ENCODE data around the gene CDPF1. TPM values are rescaled to one million over a fixed set of nuclear protein-coding genes. Genes with fewer than 3 reads are reported as not detected.

Gene CDPF1
- total RNA-seq, 1 donor from 2014 or later = 7.6 TPM

DNA sequence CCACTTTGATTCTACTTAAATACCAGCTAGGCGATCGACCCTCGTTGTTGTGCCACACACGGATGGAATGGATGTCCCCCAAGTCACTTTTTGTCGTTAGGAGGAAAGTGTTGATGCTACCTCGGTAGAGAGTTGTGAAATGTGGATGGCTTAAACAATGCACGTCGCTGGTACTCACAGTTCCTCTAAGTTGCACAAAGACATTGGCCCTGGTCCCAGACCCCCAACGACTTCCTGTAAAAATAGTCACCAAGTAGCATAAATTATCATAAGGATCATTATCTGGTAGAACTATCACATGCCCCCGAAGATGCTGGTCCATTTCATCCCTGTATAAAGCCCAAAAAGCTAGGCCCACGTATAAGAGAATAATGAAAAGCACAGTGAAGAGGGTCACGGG is 9.3 kb upstream of the CDPF1 start:
- DNase-seq (ENCODE audit: low spot score) = no peak

DNA sequence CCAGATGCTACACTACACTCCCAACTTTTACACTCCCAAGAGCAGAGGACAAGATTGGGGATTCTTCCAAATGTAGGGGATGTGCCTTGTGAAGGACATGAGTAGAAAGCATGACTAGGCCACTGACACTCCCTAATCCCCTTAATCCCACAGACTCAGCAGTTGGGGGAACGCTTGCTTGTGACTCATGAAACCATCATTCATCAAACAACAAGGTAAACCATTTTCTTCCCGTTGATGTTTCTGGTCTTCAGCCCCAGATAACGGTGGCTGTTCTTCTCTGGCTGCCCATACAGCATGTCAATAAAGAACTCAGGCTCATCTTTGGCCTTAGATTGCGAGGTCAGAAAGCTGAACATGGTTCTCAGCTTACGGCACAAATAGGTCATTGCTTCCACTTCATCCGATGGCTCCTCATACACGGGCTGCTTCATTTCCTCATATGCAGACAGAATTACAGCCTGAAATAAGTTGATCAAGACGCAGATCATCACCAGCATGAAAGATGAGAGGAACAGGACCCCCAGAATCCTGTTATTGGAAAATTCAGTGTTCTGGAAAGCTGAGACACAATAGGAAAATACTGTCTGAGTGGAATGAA is 6.4 kb upstream of the CDPF1 start:
- no peak for DNase-seq (ENCODE audit: low spot score)

DNA sequence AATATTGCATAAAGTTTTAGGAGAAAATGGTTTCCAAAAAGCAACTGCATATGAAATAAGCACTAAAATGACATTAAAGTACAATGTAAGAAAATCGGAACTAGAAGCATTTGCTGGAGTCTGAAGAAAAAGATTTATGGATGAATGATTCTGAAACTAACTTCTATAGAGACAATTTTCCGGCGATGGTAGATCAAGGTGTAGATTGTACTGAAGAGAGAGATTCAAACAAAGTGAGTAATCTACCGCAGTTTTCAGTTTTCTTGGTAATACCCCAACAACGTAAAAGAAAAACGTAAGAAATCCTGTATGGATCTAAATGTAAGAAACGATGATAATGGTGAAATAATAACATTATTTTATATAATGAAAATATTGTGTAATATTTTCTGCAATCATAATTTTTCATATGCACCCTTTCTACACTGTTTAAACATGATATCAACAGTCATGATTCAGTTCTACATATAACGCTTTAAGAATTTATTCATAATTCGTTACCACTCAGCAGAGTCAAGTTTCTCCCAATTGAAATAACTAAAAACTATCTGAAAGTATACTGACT is 1.8 kb upstream of the CDPF1 start:
- no peak for DNase-seq (ENCODE audit: low spot score)

DNA sequence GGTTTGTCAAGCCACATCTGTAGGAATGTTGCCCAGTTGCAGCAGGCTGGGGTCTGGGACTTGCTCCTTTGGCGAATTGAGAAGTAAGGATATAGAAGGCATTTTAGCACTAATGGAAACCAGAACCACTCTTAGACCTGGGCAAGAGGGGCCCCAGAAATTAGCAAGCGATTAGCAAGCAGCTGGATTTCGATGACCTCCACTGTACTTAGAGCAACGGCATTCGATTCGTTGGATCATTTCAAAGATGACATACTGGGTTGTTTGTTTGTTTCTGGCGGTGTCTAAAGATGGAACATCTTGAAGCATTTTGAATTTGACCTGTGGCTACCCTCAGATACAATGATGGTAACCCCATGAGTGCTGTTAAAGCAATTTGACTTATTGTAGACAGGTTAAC is 1.2 kb upstream of the CDPF1 start:
- DNase-seq (ENCODE audit: low spot score) = no peak

DNA sequence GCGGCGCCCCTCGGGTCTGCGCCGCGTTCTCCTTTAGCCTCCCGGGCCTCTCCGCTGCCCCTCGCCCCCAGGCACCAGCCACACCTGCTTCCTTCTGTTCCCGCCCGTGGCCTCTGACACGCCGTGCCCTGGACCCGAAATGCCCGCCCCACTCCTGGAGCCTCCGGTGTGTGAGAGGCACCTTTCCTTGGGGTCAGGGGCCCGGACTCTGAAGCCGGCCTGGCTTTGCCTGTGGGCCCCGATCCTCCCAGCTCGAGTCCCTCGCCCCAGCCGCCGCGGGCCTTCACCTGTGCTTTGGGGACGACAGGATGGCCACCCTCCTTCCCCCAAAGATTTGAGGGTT is 661 bp upstream of the CDPF1 start:
- no peak for DNase-seq (ENCODE audit: low spot score)

DNA sequence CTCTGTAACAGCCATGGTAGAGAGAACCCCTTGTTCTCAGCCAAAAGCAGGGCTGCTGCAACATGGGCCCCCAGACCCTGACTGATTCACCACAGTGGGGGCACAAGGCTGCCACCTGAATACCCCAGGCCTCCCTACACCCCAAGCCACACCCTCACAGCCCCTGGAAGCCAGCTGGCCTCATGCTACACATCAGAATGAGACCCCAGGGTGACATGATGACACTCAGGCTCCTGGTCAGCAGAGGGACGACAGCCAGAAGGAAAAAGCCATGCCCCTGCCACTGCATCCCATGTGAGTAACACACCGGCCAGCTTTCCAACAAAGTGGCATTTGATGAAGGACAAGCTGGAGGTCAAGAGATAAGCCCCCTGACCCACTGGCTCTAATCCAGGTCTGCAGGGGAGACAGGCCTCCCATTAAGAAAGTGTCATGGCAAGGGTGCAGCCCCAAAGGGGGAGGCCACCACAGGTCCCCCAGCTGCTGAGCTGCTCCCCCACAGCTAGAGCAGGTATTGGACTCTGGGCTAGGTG is 2.6 kb downstream of the CDPF1 start:
- DNase-seq (ENCODE audit: low spot score) = peak; percentile 53

DNA sequence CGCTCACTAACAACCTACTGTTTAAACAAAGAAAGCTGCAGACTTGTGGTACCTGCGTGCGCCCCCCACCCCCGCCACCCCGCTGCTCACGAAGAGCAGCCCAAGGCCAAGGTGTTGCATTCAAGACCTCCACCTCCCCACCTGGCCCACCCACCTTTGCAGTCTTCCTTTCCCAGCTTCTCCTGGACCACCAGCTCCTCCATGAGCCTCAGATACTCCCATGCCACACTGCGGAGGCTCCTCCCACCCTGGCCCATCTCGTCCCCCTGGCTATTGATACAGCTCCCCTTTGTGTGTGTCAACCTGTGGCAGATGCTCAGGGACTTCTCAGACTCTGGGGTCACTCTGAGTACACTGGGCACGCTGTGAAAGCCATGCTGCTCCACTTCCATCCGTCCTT is 3.9 kb downstream of the CDPF1 start:
- no peak for DNase-seq (ENCODE audit: low spot score)

DNA sequence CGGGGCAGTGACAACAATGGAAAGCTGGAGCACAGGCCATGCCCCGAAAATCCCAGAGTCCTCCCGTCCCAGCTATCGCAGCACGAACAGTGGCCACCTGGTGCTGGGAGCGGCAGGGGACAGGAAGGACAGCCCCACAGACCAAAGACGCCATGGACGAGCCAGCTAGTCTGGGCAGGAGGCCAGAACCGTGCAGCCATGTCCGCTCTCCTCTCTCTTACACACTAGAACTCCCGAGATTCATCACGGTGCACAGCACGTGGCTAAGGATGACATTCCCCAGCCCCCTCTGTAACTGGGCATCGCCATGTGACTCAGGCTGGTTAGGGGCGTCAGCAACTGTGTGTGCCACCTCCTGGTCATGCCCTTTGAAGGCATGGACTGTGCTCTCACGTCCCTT is 4.6 kb downstream of the CDPF1 start:
- no peak for DNase-seq (ENCODE audit: low spot score)

DNA sequence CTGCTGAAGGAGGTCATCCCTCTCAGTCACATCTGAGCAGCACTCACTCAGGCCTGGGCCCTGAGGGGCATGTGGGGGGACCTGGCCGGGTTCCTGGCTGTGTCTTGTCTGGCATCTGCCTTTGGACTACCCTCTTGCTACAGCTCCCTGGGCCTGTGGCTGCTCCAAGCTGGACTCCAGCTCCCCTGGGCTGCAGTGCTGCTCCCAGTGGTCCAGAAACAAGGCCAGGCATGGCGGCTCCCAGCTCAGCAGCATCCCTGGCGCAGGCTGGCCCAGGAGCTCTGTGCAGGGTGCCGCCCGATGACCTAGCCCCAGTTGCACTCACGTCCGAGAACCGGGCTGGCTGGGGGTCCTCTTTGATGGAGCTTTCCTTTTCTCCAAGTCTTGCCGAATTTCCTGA is 5.3 kb downstream of the CDPF1 start:
- no peak for DNase-seq (ENCODE audit: low spot score)

DNA sequence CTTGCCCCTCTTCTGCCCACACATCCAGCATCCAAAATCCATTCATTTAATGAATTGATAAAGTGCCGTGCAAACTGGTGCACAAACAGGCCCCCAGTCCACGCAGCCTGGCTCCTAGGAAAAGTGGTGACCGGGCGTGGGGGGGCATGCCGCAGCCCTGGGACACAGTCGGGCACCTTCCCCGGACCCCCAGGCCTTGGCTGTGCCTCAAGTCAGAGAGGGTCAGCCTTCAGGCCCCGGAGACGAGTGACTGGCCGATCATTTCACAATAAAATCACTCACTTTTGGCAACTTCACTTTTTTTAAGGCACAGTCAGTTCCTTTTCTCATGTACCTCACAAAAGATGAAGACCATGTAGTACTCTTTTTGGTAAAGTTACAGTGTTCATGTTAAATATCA is 8.0 kb downstream of the CDPF1 start:
- DNase-seq (ENCODE audit: low spot score) = peak; percentile 55

DNA sequence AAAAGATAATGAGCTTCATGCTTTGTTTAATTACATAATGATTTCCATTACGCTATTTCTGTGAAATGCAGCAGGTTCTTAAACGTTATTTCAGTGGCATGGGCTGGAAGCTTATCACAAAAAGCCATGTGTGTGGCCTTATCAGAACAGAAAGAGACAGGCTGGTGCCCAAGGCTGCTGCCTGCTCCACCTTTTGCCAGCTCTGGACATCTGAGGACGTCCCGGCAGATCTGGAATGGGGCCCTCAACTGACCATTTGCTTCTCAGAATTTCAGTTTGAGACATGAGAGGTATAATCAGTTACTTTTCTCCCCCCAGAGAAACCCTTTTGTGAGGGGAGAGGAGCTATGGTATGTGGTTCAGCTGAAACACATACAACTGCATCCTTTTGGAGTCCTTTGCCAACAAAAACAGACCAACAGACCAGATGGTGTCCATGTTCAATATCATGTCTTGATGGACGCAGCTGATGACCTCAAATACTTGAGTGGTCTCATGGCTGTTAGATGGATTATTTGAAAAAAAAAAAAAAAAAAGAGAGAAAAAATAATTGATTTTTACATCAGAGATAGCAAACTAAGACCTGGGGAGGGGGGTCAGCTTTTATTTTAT is 8.6 kb downstream of the CDPF1 start:
- no peak for DNase-seq (ENCODE audit: low spot score)

DNA sequence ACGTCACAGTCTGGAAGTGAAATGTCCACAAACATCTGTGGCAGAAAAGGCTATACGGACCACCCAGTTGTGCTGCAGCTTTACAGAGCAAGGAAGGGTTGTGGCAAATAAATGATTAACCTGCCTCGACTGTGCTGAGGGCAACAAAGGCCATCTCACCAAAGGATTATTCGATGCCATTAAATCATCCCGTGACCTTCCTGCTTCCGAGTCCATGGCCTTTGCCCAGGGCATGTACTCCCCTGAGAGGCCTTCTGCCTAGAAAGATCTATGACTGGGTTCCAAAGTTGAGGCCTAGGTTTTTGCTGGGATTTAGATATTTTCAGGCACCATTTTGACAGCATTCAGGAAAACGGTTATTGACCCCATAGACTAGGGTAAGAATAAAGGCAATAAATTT is 9.2 kb downstream of the CDPF1 start:
- peak; percentile 47 for DNase-seq (ENCODE audit: low spot score)

DNA sequence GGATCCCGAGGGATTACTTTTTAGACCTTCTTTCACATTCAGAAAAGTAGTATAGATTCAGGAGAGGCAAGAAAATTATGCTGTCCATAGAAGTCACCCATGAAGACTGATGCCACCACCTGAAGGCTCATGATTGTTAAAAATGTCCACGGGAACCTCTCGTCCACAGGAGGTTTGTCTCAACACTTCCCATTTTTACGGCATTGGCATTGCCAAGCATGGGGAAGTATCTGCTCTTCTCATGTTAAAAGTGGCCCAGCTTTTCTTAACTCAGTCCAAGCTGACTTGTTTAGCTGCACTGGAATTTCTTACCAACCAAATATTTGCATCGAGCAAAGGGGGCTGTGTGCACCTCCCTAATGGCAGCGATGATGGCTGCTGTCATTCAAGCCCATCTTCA is 9.6 kb downstream of the CDPF1 start:
- DNase-seq (ENCODE audit: low spot score) = no peak

DNA sequence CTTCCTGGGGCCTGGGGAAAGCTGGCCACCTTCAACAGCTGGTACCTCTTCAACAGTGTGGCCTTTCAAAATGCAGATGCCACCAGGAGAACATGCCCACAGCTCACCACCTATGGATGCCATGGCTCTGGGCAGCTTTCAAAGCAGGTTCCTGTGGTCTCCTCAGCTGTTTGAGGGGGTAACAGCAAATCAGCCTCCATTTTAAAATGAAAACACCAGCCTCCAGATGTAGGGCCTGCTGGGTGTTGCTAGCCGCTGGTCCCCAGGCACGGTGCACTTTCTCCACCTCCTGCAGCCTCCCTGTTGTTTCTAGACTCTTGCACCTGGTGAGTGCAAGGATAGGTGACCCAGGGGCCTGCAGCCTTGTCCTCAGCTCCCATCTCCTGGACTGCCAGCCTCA is 10.0 kb downstream of the CDPF1 start:
- DNase-seq (ENCODE audit: low spot score) = peak; percentile 49

DNA sequence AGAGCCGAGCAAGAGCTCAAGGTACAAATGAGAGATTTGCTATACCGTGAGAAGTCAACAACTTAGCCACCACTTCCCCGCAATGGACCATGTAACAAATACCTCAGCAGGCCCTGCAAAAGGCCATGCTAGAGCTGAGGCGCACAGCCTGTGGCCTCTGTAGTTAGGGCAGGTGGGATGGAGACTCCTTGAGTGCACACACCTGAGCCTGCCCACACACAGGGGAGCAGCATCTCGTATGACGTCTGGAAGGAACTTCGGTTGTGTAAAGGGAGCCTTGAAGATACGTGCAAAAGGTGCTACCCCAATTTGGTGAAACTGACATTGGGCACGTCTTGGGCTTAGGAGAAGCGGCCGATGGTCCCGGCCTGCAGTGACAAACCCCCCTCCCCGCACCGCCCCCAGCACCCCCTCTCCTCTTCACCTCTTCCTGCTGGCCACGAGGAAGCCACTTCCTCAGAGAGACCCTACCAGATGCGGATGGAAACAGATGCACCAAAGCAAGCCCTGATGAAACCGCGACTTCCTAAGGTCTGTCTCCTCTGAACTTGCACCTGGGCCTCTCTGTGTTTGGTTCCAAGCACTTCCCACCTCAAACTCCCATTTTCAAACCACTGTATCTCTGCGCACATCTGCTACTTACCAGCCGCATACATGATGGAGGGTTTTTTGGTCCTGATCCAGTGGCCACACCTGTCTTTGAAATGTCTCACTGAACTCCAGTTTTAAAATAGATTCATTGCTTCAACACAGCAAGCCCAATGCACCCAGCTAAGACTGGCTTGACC is 10.6 kb downstream of the CDPF1 start:
- peak; percentile 75 for DNase-seq (ENCODE audit: low spot score)

DNA sequence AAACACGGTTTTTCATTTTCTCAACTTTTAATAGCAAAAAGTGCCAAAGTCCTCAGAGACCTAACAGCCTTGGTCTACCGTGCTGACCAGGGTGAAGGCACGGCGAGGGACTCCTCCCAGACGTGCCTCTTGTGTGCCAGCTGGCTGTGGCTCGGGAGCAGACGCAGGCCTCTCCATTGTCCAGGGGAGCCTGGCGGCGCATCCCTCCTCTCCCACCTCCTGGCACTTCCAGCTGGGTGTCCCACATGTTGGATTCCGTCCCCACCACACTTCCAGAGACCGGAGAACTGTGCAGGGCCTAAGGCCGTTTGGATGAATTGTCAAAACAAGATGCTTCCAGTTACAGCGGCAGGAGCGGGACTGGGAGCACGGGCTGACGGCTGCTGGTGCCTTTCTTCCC is 11.6 kb downstream of the CDPF1 start:
- DNase-seq (ENCODE audit: low spot score) = peak; percentile 47

DNA sequence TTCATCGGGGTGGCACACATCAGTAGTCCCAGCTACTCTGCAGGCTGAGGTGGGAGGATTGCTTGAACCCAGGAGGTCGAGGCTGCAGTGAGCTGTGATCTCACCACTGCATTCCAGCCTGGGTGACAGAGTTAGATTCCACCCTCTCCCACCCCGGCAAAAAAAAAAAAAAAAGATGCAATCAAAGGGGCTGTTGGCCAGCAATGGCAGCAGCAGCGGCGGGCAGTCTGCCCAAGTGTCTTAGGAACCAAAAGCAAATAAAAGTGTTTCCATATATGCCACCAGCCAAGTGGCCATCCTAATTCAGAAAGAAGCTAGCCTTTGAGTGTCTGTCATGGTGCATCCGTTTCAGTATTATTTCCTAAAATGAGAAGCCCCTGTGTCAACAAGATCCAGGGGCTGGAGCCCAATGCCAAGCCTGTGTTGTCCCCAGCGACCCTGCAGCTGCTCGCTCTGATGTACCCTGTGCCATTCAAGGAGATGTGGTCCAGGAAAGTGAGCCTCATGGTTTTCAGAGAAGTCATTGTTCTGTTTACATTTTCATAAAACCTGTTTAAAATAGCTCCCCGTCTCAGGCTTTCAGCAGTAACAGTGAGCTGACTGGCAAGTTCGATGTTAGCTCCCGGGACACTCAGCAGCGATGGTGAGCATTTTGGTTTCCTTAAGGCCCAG is 12.5 kb downstream of the CDPF1 start:
- peak; percentile 79 for DNase-seq (ENCODE audit: low spot score)

DNA sequence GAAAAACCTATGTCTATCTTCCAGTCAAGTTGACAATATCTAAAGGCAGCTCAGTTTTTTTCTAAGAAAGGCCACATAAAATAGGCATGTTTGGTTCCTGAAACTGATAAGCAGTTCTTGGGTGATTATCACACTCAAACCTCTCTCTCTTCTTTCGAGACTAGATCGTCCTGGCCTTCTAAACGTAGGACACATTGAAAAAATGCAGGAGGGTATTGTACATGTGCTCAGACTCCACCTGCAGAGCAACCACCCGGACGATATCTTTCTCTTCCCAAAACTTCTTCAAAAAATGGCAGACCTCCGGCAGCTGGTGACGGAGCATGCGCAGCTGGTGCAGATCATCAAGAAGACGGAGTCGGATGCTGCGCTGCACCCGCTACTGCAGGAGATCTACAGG is 15.1 kb downstream of the CDPF1 start:
- no peak for DNase-seq (ENCODE audit: low spot score)

DNA sequence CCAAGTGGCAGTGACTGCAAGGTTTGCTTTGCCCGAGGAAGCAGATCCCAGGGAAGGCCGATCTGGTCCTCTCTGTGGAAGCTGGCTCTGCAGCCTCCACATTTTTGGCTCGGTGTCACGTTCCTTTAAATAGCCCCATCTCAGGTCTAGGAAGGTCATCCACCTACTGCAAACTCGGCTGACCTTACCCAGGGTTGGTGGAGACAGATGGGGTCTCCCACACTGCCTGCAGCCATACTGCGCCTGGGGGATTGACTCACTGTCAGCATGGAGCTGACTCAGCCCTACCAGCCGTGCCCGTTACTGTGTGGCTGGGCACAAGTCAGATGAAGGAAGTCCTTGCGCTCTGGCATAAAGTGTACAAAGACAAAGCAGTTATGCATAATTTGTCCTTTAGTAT is 16.9 kb downstream of the CDPF1 start:
- DNase-seq (ENCODE audit: low spot score) = peak; percentile 81

DNA sequence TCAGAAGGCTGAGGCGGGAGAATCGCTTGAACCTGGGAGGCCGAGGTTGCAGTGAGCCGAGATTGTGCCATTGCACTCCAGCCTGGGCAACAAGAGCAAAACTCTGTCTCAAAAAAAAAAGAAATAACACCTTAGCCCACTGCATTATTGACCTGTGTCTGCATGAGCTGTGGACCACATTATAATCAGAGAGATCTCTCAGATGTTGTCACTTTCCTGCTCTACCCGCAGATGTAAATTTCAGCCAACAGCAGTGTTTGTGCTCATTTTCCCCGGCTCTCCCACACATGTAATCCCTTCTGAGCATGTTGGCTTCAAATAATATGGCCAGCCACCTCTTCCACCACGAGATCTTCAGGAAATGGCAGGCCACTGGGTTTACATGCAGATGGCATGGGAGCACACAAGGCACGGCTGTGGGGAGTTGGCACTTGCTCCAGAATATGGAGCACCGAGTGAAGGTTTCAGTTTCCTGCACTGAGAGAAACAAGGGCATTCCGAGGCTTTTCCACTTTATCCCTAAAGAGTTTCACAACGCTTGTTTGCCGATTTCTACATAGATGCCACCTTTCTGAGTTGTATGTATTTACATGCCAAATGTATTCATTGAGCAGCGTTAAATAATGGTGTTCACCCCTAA is 19.7 kb downstream of the CDPF1 start:
- no peak for DNase-seq (ENCODE audit: low spot score)

DNA sequence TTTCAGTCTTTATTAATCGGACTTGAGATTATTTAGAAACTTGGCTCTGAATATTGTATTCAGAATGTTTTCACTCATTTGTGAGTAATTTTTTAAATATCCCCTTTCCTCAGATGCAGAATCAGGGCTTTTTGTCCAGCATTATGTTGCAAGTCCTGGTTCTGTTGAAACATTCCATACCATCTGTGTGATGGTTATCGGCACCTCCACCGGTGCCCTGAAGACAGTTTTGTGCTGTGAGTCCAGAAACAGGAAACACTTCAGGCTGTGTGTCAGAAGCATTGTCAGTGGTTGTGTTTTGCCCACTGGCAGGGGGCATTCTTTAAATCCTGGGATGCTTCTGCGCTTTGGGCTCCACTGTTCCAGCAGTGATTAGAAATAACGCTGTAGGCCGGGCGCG is 20.4 kb downstream of the CDPF1 start:
- DNase-seq (ENCODE audit: low spot score) = no peak

Measured in mesenteric fat pad (tissue), 1 donor.